GM19372 (cell line): ENCODE measurements around the gene NPHS2.

Experiments
- ATAC-seq: cut with Tn5 transposase; IDR thresholded peaks from one replicate; pipeline ENCODE4 v1.9.1; 2021; ENCODE audit warnings: mild to moderate bottlenecking, low read depth, moderate library complexity; ENCODE audit not compliant: unreplicated experiment

Gene NPHS2

GRCh38 chr1:179575497-179576314 is at the start of gene NPHS2:
Gene NPHS2 (minus strand): TSS chr1:179575948. CDS start chr1:179575864, 84 bp downstream.
- ATAC-seq, result no peak

GRCh38 chr1:179612361-179612760 is 36.6 kb upstream of the NPHS2 start:
- no peak for ATAC-seq

GRCh38 chr1:179601093-179601492 is 25.3 kb upstream of the NPHS2 start:
- no peak for ATAC-seq

GRCh38 chr1:179599623-179600249 is 24.0 kb upstream of the NPHS2 start:
- ATAC-seq, result no peak

GRCh38 chr1:179598631-179599030 is 22.9 kb upstream of the NPHS2 start:
- ATAC-seq, result no peak

- no peak for ATAC-seq
Observed at GRCh38 chr1:179591592-179592580, 16.1 kb upstream of the NPHS2 start, which contains the start of gene TDRD5. Gene TDRD5 (plus strand): TSS chr1:179591832. CDS start chr1:179592616, 784 bp downstream.

GRCh38 chr1:179591253-179591591 is 15.5 kb upstream of the NPHS2 start:
- ATAC-seq, result no peak

GRCh38 chr1:179590671-179591070 is 14.9 kb upstream of the NPHS2 start:
- ATAC-seq, result no peak

GRCh38 chr1:179589509-179589908 is 13.8 kb upstream of the NPHS2 start:
- no peak for ATAC-seq

- no peak for ATAC-seq
Observed at GRCh38 chr1:179588425-179589024, 12.8 kb upstream of the NPHS2 start.

- ATAC-seq, result no peak
Observed at GRCh38 chr1:179587336-179587735, 11.6 kb upstream of the NPHS2 start.

- ATAC-seq, result no peak
Observed at GRCh38 chr1:179586107-179586823, 10.5 kb upstream of the NPHS2 start.

GRCh38 chr1:179583771-179584320 is 8.1 kb upstream of the NPHS2 start:
- no peak for ATAC-seq

- ATAC-seq, result no peak
Observed at GRCh38 chr1:179576509-179576908, 761 bp upstream of the NPHS2 start.

- no peak for ATAC-seq
Observed at GRCh38 chr1:179558078-179558477, 17.7 kb downstream of the NPHS2 start.

GRCh38 chr1:179554427-179554826 is 21.3 kb downstream of the NPHS2 start:
- ATAC-seq, result no peak

- ATAC-seq, result no peak
Observed at GRCh38 chr1:179550746-179551682, 24.7 kb downstream of the NPHS2 start.

GRCh38 chr1:179549368-179549700 is 26.4 kb downstream of the NPHS2 start:
- ATAC-seq, result no peak
